Astrocyte (in vitro differentiated cells and primary cell): ENCODE results near the gene SVIL. TPM values are rescaled to one million over a fixed set of nuclear protein-coding genes. Genes with fewer than 3 reads are reported as not detected.

ENCODE experiments used
- DNase-seq: peaks from one replicate; pipeline ENCODE4 v3.0.0-alpha.2; 2010; ENCODE audit warnings: low read depth
- FAIRE-seq: peaks from 2 replicates; lab custom pipeline; 2011; peaks lifted over from hg19 to GRCh38; lab: Jason Lieb, UNC
- H2AFZ ChIP-seq: 2 replicates; pipeline ENCODE4 v1.6.0; 2012; ENCODE audit warnings: low read depth, low read length, inconsistent platforms
- H3K27ac ChIP-seq: 2 replicates; pipeline ENCODE4 v1.5.1; 2011; ENCODE audit warnings: low read depth, low read length, inconsistent platforms
- H3K27me3 ChIP-seq: 2 replicates; pipeline ENCODE4 v1.6.0; 2011; ENCODE audit warnings: low read length, inconsistent platforms; ENCODE audit not compliant: insufficient read depth
- H3K36me3 ChIP-seq: 2 replicates; pipeline ENCODE4 v1.5.1; 2011; ENCODE audit warnings: low read length, inconsistent platforms; ENCODE audit not compliant: insufficient read depth
- H3K4me1 ChIP-seq: 2 replicates; pipeline ENCODE4 v1.5.1; 2011; ENCODE audit warnings: low read length, inconsistent platforms; ENCODE audit not compliant: insufficient read depth
- H3K4me2 ChIP-seq: 2 replicates; pipeline ENCODE4 v1.6.0; 2012; ENCODE audit warnings: low read length, inconsistent platforms
- H3K4me3 ChIP-seq: 2 replicates; pipeline ENCODE4 v1.5.1; 2011; ENCODE audit warnings: low read depth, mild to moderate bottlenecking, low read length, inconsistent platforms; ENCODE audit not compliant: insufficient read depth
- H3K79me2 ChIP-seq: 2 replicates; pipeline ENCODE4 v1.6.0; 2012; ENCODE audit warnings: mild to moderate bottlenecking, low read length, inconsistent platforms; ENCODE audit not compliant: insufficient read depth
- H3K9ac ChIP-seq: 2 replicates; pipeline ENCODE4 v1.6.0; 2012; ENCODE audit warnings: mild to moderate bottlenecking, low read length, inconsistent platforms
- H3K9me3 ChIP-seq: 2 replicates; pipeline ENCODE4 v1.5.1; 2012; ENCODE audit warnings: low read depth, mild to moderate bottlenecking, low read length, inconsistent platforms; ENCODE audit not compliant: insufficient read depth
- H4K20me1 ChIP-seq: 2 replicates; pipeline ENCODE4 v1.6.0; 2012; ENCODE audit warnings: low read length, inconsistent platforms; ENCODE audit not compliant: insufficient read depth
- H3K27ac Mint-ChIP-seq: one replicate; pipeline ENCODE4 v1.8.0; 2021; ENCODE audit warnings: mild to moderate bottlenecking, mixed read lengths; ENCODE audit not compliant: unreplicated experiment
- H3K27me3 Mint-ChIP-seq: one replicate; pipeline ENCODE4 v1.8.0; 2021; ENCODE audit warnings: low read depth, mixed read lengths; ENCODE audit not compliant: unreplicated experiment
- H3K36me3 Mint-ChIP-seq: one replicate; pipeline ENCODE4 v1.8.0; 2021; ENCODE audit warnings: low read depth, mixed read lengths; ENCODE audit not compliant: unreplicated experiment
- H3K4me1 Mint-ChIP-seq: one replicate; pipeline ENCODE4 v1.8.0; 2021; ENCODE audit warnings: low read depth, mixed read lengths; ENCODE audit not compliant: unreplicated experiment
- H3K4me3 Mint-ChIP-seq: one replicate; pipeline ENCODE4 v1.8.0; 2021; ENCODE audit warnings: mild to moderate bottlenecking, moderate library complexity, mixed read lengths; ENCODE audit not compliant: unreplicated experiment
- H3K9me3 Mint-ChIP-seq: one replicate; pipeline ENCODE4 v1.8.0; 2021; ENCODE audit warnings: mild to moderate bottlenecking, mixed read lengths; ENCODE audit not compliant: unreplicated experiment
- EZH2 ChIP-seq: IDR thresholded peaks from 2 replicates; pipeline ENCODE4 v1.6.1; 2012; ENCODE audit warnings: mild to moderate bottlenecking, low read length, inconsistent platforms; ENCODE audit not compliant: insufficient read depth
- total RNA-seq: library from RNA; stranded (reverse); gene quantifications from 2 replicates; pipeline ENCODE4 v1.2.1, GENCODE V29; 2021
- TF ChIP-seq, protein P1 (sequence below): IDR thresholded peaks from 2 replicates; pipeline ENCODE4 v1.5.1; 2011; ENCODE audit warnings: low read depth, mild to moderate bottlenecking, inconsistent platforms, low read length, moderate library complexity; ENCODE audit not compliant: insufficient read depth

The SVIL gene
- total RNA-seq, 1 donor from 2014 or later = 70.4 TPM

GRCh38 chr10:29414501-29414900 lies 220.3 kb downstream of the SVIL start:
- Histone ChIP-seq H2AFZ (no peak overlapping the region), H3K79me2 (peaks cover 97% of the 10 kb centered on the region), H3K27ac (no peak overlapping the region), H3K9ac (no peak overlapping the region), H4K20me1 (peaks cover 72% of the 10 kb centered on the region), H3K4me1 (peaks cover 6% of the 10 kb centered on the region), H3K36me3 (peaks cover 4% of the 10 kb centered on the region), H3K4me2 (no peak overlapping the region), H3K27me3 (no peaks in the 10 kb centered on the region), H3K9me3 (no peaks in the 10 kb centered on the region), H3K4me3 (no peak overlapping the region)
- peaks cover 5% of the 10 kb centered on the region for H3K9me3 Mint-ChIP-seq
- H3K4me3 Mint-ChIP-seq = no peak overlapping the region
- H3K27ac Mint-ChIP-seq = no peak overlapping the region
- no peaks in the 10 kb centered on the region for H3K27me3 Mint-ChIP-seq
- FAIRE-seq (no peak), DNase-seq (no peak)
- H3K4me1 Mint-ChIP-seq = no peaks in the 10 kb centered on the region
- TF ChIP-seq EZH2 = no peak
- TF ChIP-seq, protein P1, sequence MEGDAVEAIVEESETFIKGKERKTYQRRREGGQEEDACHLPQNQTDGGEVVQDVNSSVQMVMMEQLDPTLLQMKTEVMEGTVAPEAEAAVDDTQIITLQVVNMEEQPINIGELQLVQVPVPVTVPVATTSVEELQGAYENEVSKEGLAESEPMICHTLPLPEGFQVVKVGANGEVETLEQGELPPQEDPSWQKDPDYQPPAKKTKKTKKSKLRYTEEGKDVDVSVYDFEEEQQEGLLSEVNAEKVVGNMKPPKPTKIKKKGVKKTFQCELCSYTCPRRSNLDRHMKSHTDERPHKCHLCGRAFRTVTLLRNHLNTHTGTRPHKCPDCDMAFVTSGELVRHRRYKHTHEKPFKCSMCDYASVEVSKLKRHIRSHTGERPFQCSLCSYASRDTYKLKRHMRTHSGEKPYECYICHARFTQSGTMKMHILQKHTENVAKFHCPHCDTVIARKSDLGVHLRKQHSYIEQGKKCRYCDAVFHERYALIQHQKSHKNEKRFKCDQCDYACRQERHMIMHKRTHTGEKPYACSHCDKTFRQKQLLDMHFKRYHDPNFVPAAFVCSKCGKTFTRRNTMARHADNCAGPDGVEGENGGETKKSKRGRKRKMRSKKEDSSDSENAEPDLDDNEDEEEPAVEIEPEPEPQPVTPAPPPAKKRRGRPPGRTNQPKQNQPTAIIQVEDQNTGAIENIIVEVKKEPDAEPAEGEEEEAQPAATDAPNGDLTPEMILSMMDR = no peak
- H3K36me3 Mint-ChIP-seq = no peaks in the 10 kb centered on the region

- DNase-seq = no peak
- Mint-ChIP-seq H3K4me3 (no peak overlapping the region), H3K27ac (no peak overlapping the region), H3K4me1 (no peaks in the 10 kb centered on the region), H3K9me3 (peaks cover 9% of the 10 kb centered on the region), H3K36me3 (no peaks in the 10 kb centered on the region), H3K27me3 (no peaks in the 10 kb centered on the region)
- Histone ChIP-seq H3K36me3 (peaks cover 4% of the 10 kb centered on the region), H4K20me1 (peaks cover 52% of the 10 kb centered on the region), H2AFZ (no peak overlapping the region), H3K9me3 (no peaks in the 10 kb centered on the region), H3K4me1 (peaks cover 6% of the 10 kb centered on the region), H3K9ac (no peak overlapping the region), H3K27me3 (no peaks in the 10 kb centered on the region), H3K4me3 (no peak overlapping the region), H3K27ac (no peak overlapping the region), H3K4me2 (peak overlapping the region; percentile 46), H3K79me2 (peaks cover 80% of the 10 kb centered on the region)
- TF ChIP-seq EZH2 = no peak
- TF ChIP-seq, protein P1 = no peak
- FAIRE-seq = no peak
These were observed 222.3 kb downstream of the SVIL start for GRCh38 chr10:29412485-29412884.

DNA sequence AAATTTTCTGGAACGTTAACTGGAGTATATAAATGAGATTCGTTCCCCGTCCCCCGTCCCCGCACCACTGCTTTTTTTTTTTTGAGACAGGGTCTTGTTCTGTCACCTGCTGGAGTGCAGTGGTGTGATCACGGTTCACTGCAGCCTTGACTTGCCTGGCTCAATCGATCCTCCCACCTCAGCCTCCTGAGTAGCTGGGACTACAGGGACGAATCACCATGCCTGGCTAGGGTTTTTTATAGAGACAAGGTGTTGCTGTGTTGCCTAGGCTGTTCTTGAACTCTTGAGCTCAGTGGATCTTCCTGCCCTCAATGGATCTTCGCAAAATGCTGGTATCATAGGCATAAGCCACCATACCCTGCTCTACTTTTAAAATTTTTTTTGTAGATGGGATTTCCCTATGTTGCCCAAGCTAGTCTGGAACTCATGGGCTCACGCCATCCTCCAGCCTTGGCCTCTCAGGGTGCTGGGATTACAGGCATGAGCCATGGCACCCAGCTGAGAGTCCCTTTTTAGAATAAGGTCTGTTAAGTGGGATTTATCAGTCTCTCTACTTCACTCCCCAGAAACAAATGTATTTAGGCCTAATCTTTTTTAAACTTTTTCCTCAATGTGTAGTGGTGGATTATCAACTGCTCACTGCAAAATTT lies 223.0 kb downstream of the SVIL start:
- H3K9me3 ChIP-seq = no peaks in the 10 kb centered on the region
- no peak for TF ChIP-seq EZH2
- TF ChIP-seq, protein P1 = no peak
- no peak overlapping the region for H3K27ac Mint-ChIP-seq
- H3K27me3 Mint-ChIP-seq = no peaks in the 10 kb centered on the region
- no peak overlapping the region for H3K27ac ChIP-seq
- peaks cover 12% of the 10 kb centered on the region for H3K9me3 Mint-ChIP-seq
- H4K20me1 ChIP-seq = peaks cover 46% of the 10 kb centered on the region
- no peak overlapping the region for H3K9ac ChIP-seq
- DNase-seq (no peak), FAIRE-seq (no peak)
- H3K36me3 Mint-ChIP-seq = no peaks in the 10 kb centered on the region
- H3K27me3 ChIP-seq = no peaks in the 10 kb centered on the region
- H3K4me1 ChIP-seq = peaks cover 6% of the 10 kb centered on the region
- peaks cover 73% of the 10 kb centered on the region for H3K79me2 ChIP-seq
- H3K4me1 Mint-ChIP-seq = no peaks in the 10 kb centered on the region
- H3K36me3 ChIP-seq = no peaks in the 10 kb centered on the region
- H3K4me3 ChIP-seq = no peak overlapping the region
- no peak overlapping the region for H2AFZ ChIP-seq
- no peak overlapping the region for H3K4me3 Mint-ChIP-seq
- H3K4me2 ChIP-seq = peak overlapping the region; percentile 46
